HG02763 (cell line): ENCODE measurements around the gene ZNF521.

ENCODE experiments used
- ATAC-seq: cut with Tn5 transposase; IDR thresholded peaks from one replicate; pipeline ENCODE4 v1.9.1; 2021; ENCODE audit warnings: mild to moderate bottlenecking, moderate library complexity; ENCODE audit not compliant: unreplicated experiment

Gene ZNF521

DNA sequence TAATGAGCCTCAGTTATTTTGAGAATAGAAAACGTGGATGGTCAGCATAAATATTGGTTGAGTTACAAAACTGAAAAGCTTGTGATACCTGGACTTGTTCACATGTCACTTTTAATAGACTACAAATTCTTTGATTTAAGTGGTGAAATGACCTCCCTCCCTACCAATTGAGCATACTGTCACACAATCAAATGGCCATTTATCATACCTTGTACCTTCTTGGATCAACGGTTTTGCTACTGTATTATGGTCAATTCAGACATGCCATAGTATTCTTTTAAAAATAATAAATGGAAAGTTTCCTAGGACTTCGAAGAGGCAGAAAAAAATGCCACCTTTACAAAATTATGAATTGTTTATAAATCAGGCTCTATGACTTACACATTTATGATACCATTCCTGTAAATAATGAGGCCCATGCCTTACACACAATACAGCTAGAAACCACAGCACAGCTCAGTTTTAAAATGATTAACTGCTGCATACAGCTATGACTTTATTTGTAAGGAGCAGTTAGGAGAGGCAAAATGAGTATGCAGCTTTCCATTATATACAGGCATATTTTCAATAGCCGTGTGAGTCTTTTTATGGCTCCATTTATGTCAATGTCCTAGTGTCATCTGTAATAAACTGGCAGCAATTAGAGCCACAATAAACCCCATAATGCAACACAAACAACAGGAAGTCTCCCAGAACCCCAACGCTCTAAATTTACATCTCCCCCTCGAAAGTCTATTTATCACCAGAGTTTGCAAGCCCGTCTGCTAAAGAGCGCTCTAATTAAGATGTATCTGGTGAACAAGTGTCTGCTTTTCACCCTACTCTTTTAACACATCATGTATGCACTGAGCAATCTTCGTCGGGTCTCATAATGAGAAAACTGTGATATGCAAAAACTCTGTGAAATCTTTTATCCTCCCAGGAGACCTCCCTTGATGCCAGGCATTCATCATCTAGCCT, 176.1 kb downstream of the ZNF521 start:
- no peak for ATAC-seq

DNA sequence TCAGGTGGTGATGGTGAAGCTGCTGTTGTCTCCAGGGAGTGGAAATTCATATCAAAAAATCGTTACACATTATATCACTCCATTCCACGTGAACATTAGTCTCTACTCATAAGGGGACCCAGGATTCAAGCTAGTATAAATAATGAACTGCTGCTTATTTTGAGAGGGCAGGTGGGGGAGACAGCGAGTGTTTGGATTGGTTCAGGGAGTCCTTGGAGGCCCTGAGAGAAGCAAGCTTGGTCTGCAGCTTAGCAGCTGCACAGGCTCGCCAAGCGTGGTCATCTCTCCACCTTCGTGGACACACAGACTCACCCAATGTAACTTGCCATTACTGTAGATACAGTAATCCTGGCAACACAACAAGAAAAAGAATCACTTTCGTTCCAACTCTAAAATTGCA, 177.6 kb downstream of the ZNF521 start:
- no peak for ATAC-seq

DNA sequence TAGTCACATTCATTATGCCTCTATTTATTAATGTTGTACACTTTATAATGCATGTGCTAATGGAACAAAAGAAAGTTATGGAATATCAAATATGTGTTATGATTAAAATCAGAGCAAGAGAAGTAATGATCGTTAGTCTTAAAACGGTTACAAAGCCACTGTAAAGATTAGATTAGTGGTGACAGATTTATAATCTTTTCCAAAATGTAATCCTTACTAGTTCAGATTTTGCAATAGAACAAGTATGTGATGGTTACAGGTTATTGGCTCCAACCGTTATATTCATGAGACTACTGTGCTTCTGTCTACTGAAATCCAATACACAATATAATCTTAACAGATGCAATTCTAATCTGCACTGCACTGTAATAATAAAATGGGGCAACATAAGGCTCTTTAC, 180.6 kb downstream of the ZNF521 start:
- no peak for ATAC-seq

DNA sequence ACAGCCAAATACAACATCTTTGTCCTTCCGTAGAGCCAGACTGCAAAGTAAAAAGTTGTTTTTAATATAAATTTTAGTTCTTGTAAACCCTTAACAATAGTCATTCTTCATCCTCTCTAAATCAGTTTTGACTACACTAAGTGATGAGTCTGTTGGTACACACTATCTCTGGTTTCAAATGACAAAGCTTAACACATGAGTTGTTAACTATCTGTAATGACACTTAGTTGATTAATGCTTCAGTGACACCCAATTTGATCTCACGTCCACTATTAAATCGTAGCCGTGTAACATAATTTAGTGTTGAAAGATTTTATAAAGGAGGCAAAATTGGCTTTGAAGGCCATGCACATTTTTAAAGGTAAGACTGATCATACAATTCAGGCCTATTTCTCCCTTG, 181.6 kb downstream of the ZNF521 start:
- ATAC-seq: no peak

DNA sequence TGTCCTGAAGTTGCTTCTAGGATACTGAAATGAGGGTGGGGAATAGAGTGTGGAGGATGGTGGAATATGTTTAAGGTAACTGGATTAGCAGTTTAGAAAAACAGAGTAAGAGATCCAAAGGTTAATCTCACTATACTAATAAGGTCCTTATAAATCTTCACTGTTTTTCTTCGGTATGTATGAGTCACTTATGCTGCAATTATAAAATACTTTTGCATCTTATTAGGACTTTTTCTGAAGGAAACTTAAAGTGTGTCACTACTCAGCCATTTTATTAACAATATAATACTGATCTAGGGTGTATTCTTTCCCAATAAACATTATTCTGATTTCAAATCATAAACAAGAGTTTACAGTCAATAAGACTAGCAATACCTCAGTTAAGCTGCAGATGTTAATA, 182.3 kb downstream of the ZNF521 start:
- no peak for ATAC-seq

DNA sequence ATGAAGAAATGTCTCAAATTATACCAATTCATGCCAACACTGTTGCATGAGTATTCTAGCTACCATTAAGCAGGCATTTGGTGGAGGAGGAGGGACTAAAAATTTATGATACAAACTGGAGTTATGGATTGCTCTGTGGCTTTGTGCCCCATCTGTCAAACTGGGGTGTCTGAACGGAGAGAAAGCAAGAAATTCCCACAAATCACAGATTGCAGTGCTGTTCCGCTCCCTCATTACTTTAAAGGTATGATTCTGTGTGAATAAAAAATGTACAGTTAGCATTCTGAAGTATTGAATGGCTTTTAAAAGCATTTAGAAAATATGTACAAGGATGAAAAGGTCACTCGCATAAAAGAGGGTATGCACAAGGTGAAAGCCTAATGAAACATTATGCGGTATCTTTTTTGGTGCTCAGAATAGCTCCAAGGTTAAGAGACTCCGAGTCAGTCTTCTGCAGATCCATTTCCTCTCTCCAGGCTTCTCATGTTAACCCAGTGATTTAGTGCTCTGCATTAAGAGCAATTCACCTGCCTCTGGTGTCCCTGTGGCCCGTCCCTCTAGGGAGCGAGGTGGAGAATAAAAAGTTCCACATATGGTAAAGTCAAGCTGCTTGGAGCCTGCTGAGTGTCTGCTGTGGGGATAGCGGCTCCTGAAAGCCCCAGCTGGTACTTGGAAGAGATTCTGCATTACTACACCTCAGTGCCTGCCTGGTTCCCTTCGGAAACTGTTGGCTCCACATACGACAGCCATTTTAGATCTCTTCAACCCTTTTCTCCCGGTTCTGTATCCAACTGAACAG, 184.2 kb downstream of the ZNF521 start:
- ATAC-seq: no peak

DNA sequence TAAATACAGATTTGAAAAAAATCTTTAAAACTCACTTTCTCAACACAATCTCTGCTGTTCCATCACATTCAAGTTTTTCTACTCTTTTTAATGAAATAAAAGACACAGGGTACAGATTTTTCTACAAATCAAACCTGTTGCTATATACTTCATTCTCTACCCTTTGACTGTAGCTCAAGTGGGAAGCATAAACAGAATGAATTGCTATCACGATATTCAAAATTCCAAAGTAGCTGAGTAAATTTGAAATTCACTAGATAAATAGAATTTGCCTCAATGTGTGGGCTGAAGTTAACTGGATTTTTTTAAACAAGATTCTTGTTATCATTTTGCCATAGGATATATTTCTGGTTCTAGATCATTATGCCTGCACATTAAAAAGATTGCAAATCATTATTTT, 185.9 kb downstream of the ZNF521 start:
- ATAC-seq: no peak

DNA sequence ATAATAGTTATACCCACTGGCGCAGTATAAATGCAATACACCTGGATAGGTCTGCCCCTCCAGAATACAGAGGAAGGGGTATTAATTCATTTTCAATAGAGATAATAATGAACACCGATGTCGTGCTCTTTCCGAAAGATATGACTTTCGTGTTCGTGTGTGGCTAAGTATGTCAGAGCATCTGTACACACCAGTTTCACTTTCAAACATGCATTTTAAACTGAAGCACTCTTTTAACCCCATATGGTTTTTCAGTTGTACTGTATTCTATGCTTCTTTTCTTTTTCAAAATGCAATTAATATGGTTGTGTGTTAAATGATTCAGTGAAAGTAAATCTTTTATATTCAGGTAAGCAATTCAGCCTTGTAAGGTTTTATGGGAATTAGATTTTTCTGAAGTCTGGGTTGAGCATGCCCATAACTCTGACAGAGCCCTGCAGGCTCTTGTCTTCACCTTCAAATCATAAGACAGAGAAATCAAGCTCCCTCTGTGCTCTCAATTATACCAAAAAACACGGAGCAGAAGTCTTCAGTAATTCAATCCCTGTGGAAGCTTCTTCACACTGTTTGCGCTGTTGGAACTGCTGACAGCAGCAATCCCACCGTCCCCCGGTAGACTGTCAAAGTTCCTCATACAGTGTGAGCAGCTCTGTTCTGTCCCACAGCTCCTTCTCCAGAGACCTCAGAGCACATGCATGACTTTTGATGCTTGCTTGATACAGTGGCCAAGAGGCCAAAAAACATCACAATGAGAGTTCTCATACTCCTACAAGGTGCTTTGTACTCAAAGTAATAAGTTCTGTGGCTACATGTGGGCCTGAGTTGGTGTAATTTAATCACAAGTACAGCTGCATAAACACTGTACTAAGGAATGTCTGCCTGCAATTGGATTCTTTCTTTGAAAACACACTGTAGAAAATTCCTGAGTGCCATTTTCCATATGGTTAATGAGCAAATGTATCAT, 186.8 kb downstream of the ZNF521 start:
- ATAC-seq: peak; percentile 91

DNA sequence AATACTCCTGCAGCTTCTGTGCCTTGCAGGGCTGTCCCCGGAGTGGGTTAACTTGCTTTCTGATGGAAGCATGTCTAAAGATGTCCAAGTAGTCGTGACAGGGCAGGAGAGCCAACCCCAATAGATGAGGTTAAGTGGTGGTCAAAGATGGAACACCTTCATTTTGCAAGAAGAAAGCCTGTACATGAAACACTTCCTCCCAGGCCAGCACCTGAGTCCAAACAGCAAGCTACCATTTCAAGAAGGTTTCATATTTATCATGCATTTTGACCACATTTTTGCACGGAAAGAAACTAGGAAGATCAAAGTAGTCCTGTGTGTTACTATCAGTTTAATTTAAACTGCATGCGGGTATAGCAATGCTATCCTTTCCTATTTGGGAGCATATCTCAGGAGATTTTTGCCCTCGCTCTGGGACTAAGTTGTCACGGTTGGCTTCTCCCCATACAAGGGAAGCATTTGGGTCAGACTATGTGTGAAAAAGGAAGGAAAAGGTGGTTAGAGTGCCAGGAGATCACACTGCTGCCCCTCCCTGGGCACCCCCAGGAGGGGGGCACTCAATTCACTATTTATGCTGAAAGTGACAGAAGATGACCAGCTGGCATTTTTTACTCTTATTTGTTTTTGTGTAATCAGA, 187.6 kb downstream of the ZNF521 start:
- peak; percentile 24 for ATAC-seq

DNA sequence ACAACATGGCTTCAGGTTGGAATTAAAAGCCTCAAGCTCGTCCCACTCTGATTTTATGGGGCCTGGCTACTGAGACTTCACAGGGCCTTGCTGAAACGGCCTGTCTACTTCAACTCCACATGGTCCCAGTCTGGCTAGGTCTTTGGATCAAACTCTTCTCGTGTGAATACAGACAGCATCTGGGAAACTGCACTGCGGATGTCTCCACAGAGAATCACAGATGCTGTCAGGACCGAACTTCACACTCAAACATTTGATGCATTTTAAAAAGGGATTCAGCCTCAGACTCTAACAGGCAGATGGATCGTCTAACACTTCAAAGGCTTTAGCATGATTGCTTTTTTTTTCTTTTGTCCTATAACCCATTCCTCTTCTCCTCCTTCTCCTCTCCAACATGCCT, 198.5 kb downstream of the ZNF521 start:
- ATAC-seq: no peak

DNA sequence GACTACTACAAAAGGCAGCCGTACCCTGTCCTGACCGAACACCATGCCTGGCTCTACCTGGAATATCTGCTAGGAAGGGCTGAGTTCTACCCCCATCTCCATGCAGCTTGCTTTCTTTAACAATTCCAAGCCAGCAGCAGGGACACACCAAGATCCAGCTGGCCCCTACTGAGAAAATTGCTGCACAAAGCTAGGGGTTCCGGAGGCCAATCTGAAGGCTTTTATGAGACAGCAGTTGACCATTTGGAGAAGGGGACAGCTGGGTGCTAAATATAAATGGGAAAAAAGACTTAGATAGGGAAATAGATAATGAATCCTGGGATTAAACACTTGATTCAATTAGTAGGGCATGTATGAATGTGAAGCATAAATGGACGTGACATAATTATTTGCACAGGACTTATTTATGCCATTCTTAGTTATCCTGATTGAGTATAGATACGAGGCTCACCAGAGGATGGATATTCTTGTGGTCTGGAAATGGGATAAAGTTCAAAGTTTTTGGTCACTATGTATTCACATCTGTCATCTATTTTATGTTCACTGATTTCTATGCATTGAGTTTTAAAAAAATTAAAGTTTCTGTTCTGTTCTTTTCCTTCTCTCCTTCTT, 204.0 kb downstream of the ZNF521 start:
- ATAC-seq: no peak

DNA sequence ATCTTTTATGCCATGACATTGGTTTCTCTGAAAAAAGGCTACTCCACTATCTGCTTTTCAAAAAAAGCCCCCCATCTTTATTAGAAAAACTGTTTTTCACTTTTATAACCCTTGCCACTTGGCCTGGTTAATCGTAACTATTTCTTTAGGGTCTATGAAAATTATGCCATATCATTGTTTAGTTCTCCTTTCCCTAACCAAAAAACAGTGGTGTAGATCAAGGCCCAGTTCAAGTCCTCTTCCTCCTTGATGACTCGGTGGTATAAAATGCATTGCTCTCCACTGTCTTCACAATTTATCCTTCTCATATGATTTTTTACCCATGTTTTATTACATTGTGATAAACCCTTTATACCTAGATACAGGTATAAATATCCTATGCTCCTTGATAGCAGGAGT, 205.5 kb downstream of the ZNF521 start:
- no peak for ATAC-seq

DNA sequence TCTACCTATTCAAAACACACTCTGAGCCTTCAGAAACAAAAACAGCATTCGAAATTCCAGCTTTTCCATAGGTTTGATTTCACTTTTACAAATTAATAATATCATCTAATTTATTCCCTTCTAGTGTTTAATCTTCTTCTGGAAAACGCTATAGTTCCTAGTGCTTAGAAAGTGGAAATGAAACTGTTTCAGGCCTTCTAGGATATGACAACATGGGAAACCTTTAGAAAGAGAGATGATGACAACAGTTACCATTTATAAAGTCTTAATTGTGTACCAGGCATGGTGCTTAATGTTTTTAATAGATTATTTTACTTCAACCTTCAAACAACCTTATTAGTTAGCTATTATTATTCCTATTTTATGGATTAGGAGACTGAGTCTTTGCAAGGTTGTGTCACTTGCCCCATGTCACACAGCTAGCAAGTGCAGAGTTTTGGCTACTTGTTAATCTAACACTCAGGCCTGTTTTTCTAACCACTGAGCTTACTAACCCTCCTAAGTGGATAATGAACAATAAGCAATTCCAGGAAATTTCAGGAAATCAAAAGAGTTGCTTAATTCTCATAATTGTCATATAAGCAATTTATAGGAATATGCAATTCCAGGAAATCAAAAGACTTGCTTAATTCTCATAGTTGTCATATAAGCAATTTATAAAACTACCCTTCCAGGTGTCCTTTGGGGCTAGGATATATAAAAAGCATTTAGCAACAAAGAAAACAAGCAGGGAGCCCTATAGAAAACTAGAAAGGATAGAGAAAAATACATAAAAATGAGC, 206.0 kb downstream of the ZNF521 start:
- no peak for ATAC-seq

DNA sequence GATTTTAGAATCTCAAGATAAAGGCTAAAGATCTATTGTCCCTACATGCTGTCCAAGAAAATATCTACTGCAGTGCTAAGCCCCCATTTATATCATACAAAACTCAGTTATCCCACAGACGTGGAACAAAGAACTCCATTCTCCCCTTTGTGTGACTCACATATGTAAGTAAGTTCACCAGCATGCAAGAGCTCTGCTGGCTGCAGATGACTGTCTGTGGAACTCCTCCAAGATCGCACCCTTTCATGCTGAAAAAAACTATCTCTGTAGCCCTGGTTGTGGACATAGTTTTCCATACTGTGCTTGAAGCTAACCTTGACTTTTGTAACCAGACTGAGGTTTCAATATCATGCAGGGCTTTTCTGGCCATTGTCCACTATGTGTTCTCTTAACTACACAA, 207.1 kb downstream of the ZNF521 start:
- no peak for ATAC-seq

DNA sequence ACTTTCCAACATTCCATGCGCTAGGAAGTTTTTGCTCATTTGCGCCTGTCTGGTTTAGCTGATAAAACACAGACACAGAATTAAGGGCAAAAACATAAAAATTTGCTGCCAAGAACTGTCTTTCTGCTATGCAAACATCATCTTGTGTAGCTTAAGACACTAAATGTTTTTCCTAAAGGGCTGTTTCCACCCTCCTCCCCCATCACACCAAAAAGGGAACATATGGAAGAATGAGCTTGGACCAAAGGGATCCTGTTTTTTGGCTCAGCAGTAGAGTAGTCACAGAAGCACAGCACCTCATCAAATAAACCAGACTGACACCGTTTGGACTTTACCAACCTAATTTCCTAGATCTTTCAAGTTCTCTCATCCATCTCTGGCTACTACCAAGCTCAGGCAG, 210.1 kb downstream of the ZNF521 start:
- no peak for ATAC-seq

DNA sequence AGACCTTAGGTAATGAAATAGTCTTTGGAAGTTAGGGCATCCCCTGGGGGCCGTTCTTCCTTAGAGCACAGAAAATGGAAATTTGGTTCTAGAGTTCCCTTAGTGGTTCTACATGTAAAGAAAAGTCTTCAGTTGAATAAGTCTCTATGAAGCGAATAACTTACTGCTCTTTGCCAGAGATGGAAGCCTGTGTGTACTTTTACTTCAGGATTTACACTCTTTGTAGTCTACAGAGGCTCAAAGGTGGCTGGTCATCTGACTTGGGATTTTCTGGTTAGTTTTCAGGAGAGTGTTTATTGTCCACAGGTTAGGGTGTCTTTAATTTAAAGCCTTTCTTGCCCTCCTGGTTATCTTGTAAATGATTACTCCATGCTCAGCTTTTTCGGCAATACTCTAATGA, 210.6 kb downstream of the ZNF521 start:
- no peak for ATAC-seq

DNA sequence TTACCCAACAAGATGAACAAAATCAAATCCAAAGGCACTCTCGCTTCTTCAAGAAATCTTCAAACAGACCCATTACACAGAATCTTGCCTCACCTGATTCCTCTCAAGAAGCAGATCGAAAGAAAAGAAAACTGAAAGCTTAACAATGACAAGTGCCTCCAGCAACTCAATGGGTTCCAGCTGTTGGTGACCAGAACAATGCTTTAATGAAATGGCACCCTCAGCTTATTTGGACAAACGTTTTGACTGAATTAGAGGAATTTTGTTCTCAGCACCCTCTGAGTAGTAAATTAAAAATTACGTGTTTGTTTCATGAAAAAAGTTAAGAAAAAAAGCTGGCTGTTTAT, 211.0 kb downstream of the ZNF521 start:
- ATAC-seq: no peak

DNA sequence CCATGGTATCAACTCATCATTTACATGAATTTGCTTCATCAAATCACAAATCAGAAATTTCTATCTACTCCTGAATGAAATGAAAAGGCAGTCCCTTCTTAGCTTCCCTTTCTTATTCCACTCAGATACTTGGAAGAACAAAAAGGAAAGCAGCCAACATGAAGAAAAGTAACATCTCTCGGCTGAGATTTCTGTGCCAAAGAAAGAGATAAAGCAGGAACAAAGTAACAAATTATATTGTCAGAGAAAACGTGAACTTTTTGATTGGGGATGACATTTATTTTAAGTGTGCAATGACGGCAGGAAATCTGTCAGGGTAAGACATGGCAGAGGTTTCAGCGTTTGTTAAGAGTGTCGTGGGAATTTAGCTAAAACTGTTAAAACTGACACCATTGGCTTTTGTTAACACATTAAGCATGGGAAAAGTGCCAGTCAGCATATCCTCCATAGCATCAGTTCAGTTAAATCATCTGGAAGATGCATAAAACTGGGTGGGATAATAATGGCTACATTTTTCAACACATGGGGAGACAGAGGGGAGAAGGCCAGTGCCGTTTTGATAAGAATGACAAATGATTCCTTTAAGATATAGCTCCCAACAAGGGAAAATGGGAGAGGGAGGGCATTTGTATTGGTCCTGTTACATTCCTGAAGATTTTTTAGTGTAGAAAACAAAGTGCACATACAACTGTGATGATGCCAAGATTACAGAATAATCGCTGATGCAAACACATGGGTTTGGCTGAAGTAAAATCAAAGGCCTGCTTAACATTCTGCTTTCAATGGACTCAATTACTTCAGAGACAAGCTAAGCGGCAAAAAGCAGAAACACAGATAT, 211.6 kb downstream of the ZNF521 start:
- no peak for ATAC-seq

DNA sequence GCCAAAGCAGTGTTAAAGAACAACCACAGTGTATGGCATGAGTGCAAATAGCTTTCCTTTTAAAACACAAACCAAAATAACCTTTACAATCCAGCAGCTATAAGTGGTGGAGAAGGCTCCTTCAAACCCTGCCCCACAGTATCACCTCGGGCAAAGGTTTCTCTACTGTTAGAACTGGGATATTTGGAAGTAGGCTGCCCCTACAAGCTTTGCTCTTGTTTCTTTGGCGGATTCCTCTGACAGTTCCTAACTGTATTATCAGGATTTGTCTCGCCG, 214.8 kb downstream of the ZNF521 start:
- no peak for ATAC-seq
